H1 (cell line): ENCODE results near the gene PDE4D. TPM values are rescaled to one million over a fixed set of nuclear protein-coding genes. Genes with fewer than 3 reads are reported as not detected.
A peak's percentile ranks its signal among the peaks of the same experiment; 100 is the strongest.

Source experiments
- CTCF ChIA-PET: fragments of 300-600 bp; sonication (Branson Sonifier 250); formaldehyde crosslinking; loops from one replicate; lab custom pipeline; 2021; ENCODE audit not compliant: partially characterized antibody; lab: Charles Lee
- POLR2A ChIA-PET: fragments of 300-600 bp; sonication (Branson Sonifier 250); formaldehyde crosslinking; loops from one replicate; lab custom pipeline; 2021; ENCODE audit warnings: inconsistent platforms; ENCODE audit not compliant: partially characterized antibody; lab: Charles Lee
- DNase-seq, 2 experiments: peaks; one replicate each; pipeline versions ENCODE4 v3.0.0 to v3.0.0-alpha.2; 2010 to 2022; ENCODE audit warnings: low spot score in 2 of 2, low read depth in 1 of 2, mixed read lengths in 1 of 2
- FAIRE-seq: peaks from 2 replicates; lab custom pipeline; 2011; peaks lifted over from hg19 to GRCh38; lab: Jason Lieb, UNC
- H2AFZ ChIP-seq: 2 replicates; pipeline ENCODE4 v1.8.1; 2012; ENCODE audit warnings: low read length, inconsistent platforms
- H2AK5ac ChIP-seq: 2 replicates; pipeline ENCODE4 v1.6.1; 2013; ENCODE audit warnings: low read depth, low read length
- H2BK120ac ChIP-seq: replicated peaks from 2 replicates; pipeline ENCODE3; 2013; ENCODE audit warnings: low read depth, low read length, inconsistent platforms
- H2BK12ac ChIP-seq: 2 replicates; pipeline ENCODE4 v1.6.1; 2013; ENCODE audit warnings: low read depth, low read length
- H2BK15ac ChIP-seq: 2 replicates; pipeline ENCODE4 v1.6.1; 2013; ENCODE audit warnings: low read length
- H2BK20ac ChIP-seq: 2 replicates; pipeline ENCODE4 v1.6.1; 2013; ENCODE audit warnings: low read length
- H2BK5ac ChIP-seq: 2 replicates; pipeline ENCODE4 v1.6.1; 2013; ENCODE audit warnings: low read depth, low read length
- H3K14ac ChIP-seq: 2 replicates; pipeline ENCODE4 v1.6.1; 2013; ENCODE audit warnings: inconsistent platforms; ENCODE audit not compliant: insufficient read length
- H3K18ac ChIP-seq: 2 replicates; pipeline ENCODE4 v1.6.1; 2013; ENCODE audit warnings: low read length; ENCODE audit errors: extremely low read depth
- H3K23ac ChIP-seq: 2 replicates; pipeline ENCODE4 v1.6.1; 2013; ENCODE audit warnings: inconsistent platforms; ENCODE audit not compliant: insufficient read length
- H3K23me2 ChIP-seq: 2 replicates; pipeline ENCODE4 v1.6.1; 2013; ENCODE audit warnings: low read depth, low read length
- H3K27ac ChIP-seq: 2 replicates; pipeline ENCODE4 v1.6.1; 2011; ENCODE audit warnings: low read depth, low read length, inconsistent platforms
- H3K27me3 ChIP-seq, 4 experiments: replicated peaks in 1 of 4; 1 replicate in 1 of 4; 2 replicates in 3 of 4; pipeline versions ENCODE4 v1.6.1 to v1.8.1; 2011 to 2013; ENCODE audit warnings: low read length in 3 of 4, mild to moderate bottlenecking in 3 of 4, inconsistent platforms in 2 of 4, mixed read lengths in 2 of 4, moderate library complexity in 1 of 4; ENCODE audit not compliant: control insufficient read depth in 3 of 4, insufficient read depth in 3 of 4; ENCODE audit errors: extremely low read depth in 1 of 4
- H3K36me3 ChIP-seq, 4 experiments: 2 replicates each; pipeline versions ENCODE4 v1.6.1 to v1.8.1; 2011 to 2013; ENCODE audit warnings: mild to moderate bottlenecking in 4 of 4, low read length in 3 of 4, moderate library complexity in 2 of 4, control low read depth in 1 of 4, inconsistent platforms in 1 of 4; ENCODE audit not compliant: insufficient read depth in 4 of 4, control insufficient read depth in 2 of 4
- H3K4ac ChIP-seq: replicated peaks from 2 replicates; pipeline ENCODE3; 2013; ENCODE audit warnings: low read length, low read depth, mixed read lengths, inconsistent platforms; ENCODE audit not compliant: insufficient read length
- H3K4me1 ChIP-seq, 4 experiments: replicated peaks in 1 of 4; 1 replicate in 1 of 4; 2 replicates in 3 of 4; pipeline versions ENCODE4 v1.6.1 to v1.8.1; 2011 to 2013; ENCODE audit warnings: low read length in 3 of 4, inconsistent platforms in 2 of 4, mixed read lengths in 1 of 4; ENCODE audit not compliant: insufficient read depth in 4 of 4, control insufficient read depth in 3 of 4
- H3K4me2 ChIP-seq, 2 experiments: 2 replicates each; pipeline versions ENCODE4 v1.6.1 to v1.8.1; 2011 to 2013; ENCODE audit warnings: low read depth in 2 of 2, low read length in 2 of 2, control low read depth in 1 of 2, inconsistent platforms in 1 of 2, mild to moderate bottlenecking in 1 of 2; ENCODE audit not compliant: insufficient read depth in 1 of 2
- H3K4me3 ChIP-seq, 4 experiments: fragments of 200-600, 300-600 bp in 1 of 4; sonication (generic), shearing (Covaris generic), sonication (Bioruptor Twin) in 1 of 4; 2 replicates each; pipeline versions ENCODE4 v1.5.1 to v1.8.1; 2011 to 2016; ENCODE audit warnings: low read length in 4 of 4, low read depth in 3 of 4, control low read depth in 2 of 4, inconsistent platforms in 2 of 4, mild to moderate bottlenecking in 2 of 4, mixed read lengths in 1 of 4, moderate library complexity in 1 of 4; ENCODE audit not compliant: insufficient read depth in 2 of 4; ENCODE audit errors: extremely low read depth in 1 of 4
- H3K56ac ChIP-seq: replicated peaks from 2 replicates; pipeline ENCODE3; 2013; ENCODE audit warnings: low read depth, mild to moderate bottlenecking, mixed read lengths, low read length, inconsistent platforms; ENCODE audit not compliant: insufficient read length
- H3K79me1 ChIP-seq: 2 replicates; pipeline ENCODE4 v1.6.1; 2013; ENCODE audit warnings: low read depth, low read length, control low read depth
- H3K79me2 ChIP-seq, 2 experiments: 2 replicates each; pipeline versions ENCODE4 v1.6.1 to v1.8.1; 2012 to 2013; ENCODE audit warnings: low read length in 2 of 2, mild to moderate bottlenecking in 2 of 2, inconsistent platforms in 1 of 2; ENCODE audit not compliant: insufficient read depth in 2 of 2, control insufficient read depth in 1 of 2
- H3K9ac ChIP-seq, 4 experiments: replicated peaks in 1 of 4; 1 replicate in 1 of 4; 2 replicates in 3 of 4; pipeline versions ENCODE4 v1.6.1 to v1.8.1; 2011 to 2013; ENCODE audit warnings: low read depth in 3 of 4, low read length in 3 of 4, control low read depth in 2 of 4, mild to moderate bottlenecking in 2 of 4, moderate library complexity in 2 of 4, inconsistent platforms in 1 of 4; ENCODE audit errors: extremely low read depth in 1 of 4
- H3K9me3 ChIP-seq, 2 experiments: 2 replicates each; pipeline versions ENCODE4 v1.6.1 to v1.8.1; 2012 to 2013; ENCODE audit warnings: mild to moderate bottlenecking in 2 of 2, moderate library complexity in 2 of 2, control low read depth in 1 of 2, inconsistent platforms in 1 of 2, low read depth in 1 of 2, low read length in 1 of 2, mixed read lengths in 1 of 2; ENCODE audit not compliant: insufficient read depth in 2 of 2
- H4K20me1 ChIP-seq, 2 experiments: replicated peaks in 1 of 2; 2 replicates each; pipeline versions ENCODE3 to v1.8.1; 2011 to 2013; ENCODE audit warnings: inconsistent platforms in 2 of 2, low read length in 2 of 2, mild to moderate bottlenecking in 1 of 2; ENCODE audit not compliant: insufficient read depth in 2 of 2, control insufficient read depth in 1 of 2
- H4K5ac ChIP-seq: 2 replicates; pipeline ENCODE4 v1.6.1; 2013; ENCODE audit warnings: low read length, low read depth, mixed read lengths, inconsistent platforms; ENCODE audit not compliant: insufficient read length
- H4K8ac ChIP-seq: 2 replicates; pipeline ENCODE4 v1.8.0; 2013; ENCODE audit warnings: mild to moderate bottlenecking, moderate library complexity, low read length, inconsistent platforms; ENCODE audit not compliant: insufficient read depth; ENCODE audit errors: extremely low read depth
- H4K91ac ChIP-seq: replicated peaks from 2 replicates; pipeline ENCODE3; 2013; ENCODE audit warnings: low read length, mixed read lengths, inconsistent platforms; ENCODE audit not compliant: insufficient read length
- CHD1 ChIP-seq: IDR thresholded peaks from 2 replicates; pipeline ENCODE4 v1.6.1; 2012; ENCODE audit warnings: low read depth, low read length, improper control_type of control experiment
- FOSL1 ChIP-seq: IDR thresholded peaks from 2 replicates; pipeline ENCODE4 v1.6.1; 2011; ENCODE audit warnings: mild to moderate bottlenecking, low read depth, low read length, moderate library complexity; ENCODE audit not compliant: insufficient read depth
- NRF1 ChIP-seq: IDR thresholded peaks from 2 replicates; pipeline ENCODE4 v1.6.1; 2011; ENCODE audit warnings: mild to moderate bottlenecking, low read depth, low read length, improper control_type of control experiment
- POLR2A ChIP-seq, 2 experiments: IDR thresholded peaks; 1 replicate in 1 of 2; 2 replicates in 1 of 2; pipeline ENCODE4 v1.6.1; 2011; ENCODE audit warnings: low read depth in 2 of 2, low read length in 2 of 2, mild to moderate bottlenecking in 2 of 2; ENCODE audit errors: control extremely low read depth in 1 of 2
- POLR2AphosphoS5 ChIP-seq: IDR thresholded peaks from 2 replicates; pipeline ENCODE4 v1.6.1; 2011; ENCODE audit warnings: low read depth, low read length
- SP1 ChIP-seq: IDR thresholded peaks from 2 replicates; pipeline ENCODE4 v1.6.1; 2011; ENCODE audit warnings: low read depth, low read length
- SRF ChIP-seq: IDR thresholded peaks from 2 replicates; pipeline ENCODE4 v1.6.1; 2011; ENCODE audit warnings: mild to moderate bottlenecking, low read depth, low read length, moderate library complexity
- TCF12 ChIP-seq: IDR thresholded peaks from 2 replicates; pipeline ENCODE4 v1.6.1; 2011; ENCODE audit warnings: low read depth, mild to moderate bottlenecking, low read length
- TEAD4 ChIP-seq: IDR thresholded peaks from 2 replicates; pipeline ENCODE4 v1.6.1; 2012; ENCODE audit warnings: low read depth, low read length, inconsistent platforms, mixed read lengths
- YY1 ChIP-seq: IDR thresholded peaks from 2 replicates; pipeline ENCODE4 v1.6.1; 2011; ENCODE audit warnings: low read depth, mild to moderate bottlenecking, low read length
- WGBS, 2 experiments: shearing (Covaris generic) in 1 of 2; methylation state at CpG; one replicate each; pipeline versions ENCODE4 v1.1.6 to v1.1.7; 2013 to 2015; ENCODE audit warnings: low lambda C conversion rate in 2 of 2, mixed read lengths in 2 of 2, inconsistent platforms in 1 of 2, low coverage in 1 of 2, missing lambda C conversion rate in 1 of 2; ENCODE audit not compliant: insufficient replicate concordance in 2 of 2, insufficient coverage in 1 of 2, insufficient read length in 1 of 2; ENCODE audit errors: extremely low coverage in 1 of 2, missing lambda C conversion rate in 1 of 2; 5-methylcytosine and 5-hydroxymethylcytosine counted together
- polyA plus RNA-seq, 7 experiments: library from polyadenylated mRNA; depleted of rRNA in 3 of 7; stranded (reverse) in 5 of 7; unstranded in 2 of 7; fragments of >200 nt in 5 of 7; fragments of 200-250 nt in 2 of 7; gene quantifications; 1 replicate in 5 of 7; 2 replicates in 1 of 7; 4 replicates in 1 of 7; pipeline versions ENCODE4 v1.2.1 to v1.2.3, GENCODE V29; 2011 to 2013; ENCODE audit warnings: missing spikeins in 2 of 7, mixed read lengths in 2 of 7
- total RNA-seq: library from RNA; stranded (reverse); fragmentation: NEBNext Ultra II Directional; extraction: Animal tissue kit (Norgen Biotek cat#: 25700); gene quantifications from 2 replicates; pipeline ENCODE4 v1.2.1, GENCODE V29; 2021

The PDE4D gene
- total and polyA plus RNA-seq, 2 of the 8 experiments (the other 6 are each of a cell fraction or from before 2014, with no cell fraction given), result 2.3 to 3.7 TPM

DNA sequence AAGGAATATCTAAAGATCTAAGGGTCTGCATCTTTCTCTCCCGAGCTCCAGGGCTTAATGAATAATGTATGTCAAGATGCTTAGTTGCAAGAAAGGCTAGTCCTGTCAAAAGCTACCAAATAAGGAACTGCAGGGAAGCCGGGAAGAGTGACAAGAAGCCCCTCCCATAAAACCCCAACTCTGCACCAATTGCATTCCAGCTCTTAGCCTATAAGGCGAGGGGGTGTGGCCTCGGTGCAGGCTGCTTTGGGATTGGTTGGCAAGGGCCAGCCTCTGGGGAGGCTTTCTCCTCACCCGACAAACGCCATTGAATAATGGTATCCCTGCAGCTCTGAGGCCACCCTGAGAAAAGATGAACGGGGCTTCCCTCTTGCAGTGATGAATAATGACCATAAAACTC, 893.7 kb downstream of the PDE4D start:
- H3K56ac ChIP-seq, result no peak overlapping the region
- no peaks in the 10 kb centered on the region; a peak in 1 of 4 replicates for H3K9me3 ChIP-seq
- peak; percentile 73 for FAIRE-seq
- no peaks in the 10 kb centered on the region for H4K20me1 ChIP-seq
- H3K4me3 ChIP-seq, result no peak overlapping the region
- H3K9ac ChIP-seq, result no peak overlapping the region
- H2BK12ac ChIP-seq, result no peak overlapping the region
- peaks cover 2 to 14% (median 10%) of the 10 kb centered on the region in 4 experiments; a peak in 6 of 7 replicates for H3K4me1 ChIP-seq
- H3K14ac ChIP-seq, result no peak overlapping the region
- no peak overlapping the region for H2BK120ac ChIP-seq
- H3K23me2 ChIP-seq, result no peaks in the 10 kb centered on the region
- no peak overlapping the region for H2AFZ ChIP-seq
- H3K27me3 ChIP-seq, result no peaks in the 10 kb centered on the region
- H4K5ac ChIP-seq, result no peak overlapping the region
- 87% methylated on average over 7 of the region's 7 CpGs; no CpG with 5 or more reads in 1 of the 2 experiments for WGBS, 2 experiments
- H2BK15ac ChIP-seq, result no peak overlapping the region
- no peak overlapping the region for H3K4me2 ChIP-seq
- H3K79me2 ChIP-seq, result no peaks in the 10 kb centered on the region
- TF ChIP-seq SRF, result peak; percentile 92
- TF ChIP-seq POLR2A (IDR thresholded peaks at IDR 0.05; ENCODE audit: control extremely low read depth in 1 of 2, low read depth in 2 of 2, low read length in 2 of 2), result 0 out of 3 replicates have a peak, but pooled peaks of 1 of the 2 experiments have one; percentile 28
- peak; percentile 55; the same call in 1 of the 2 replicates for TF ChIP-seq SP1
- 0 out of 2 replicates have a peak, but pooled peaks have one; percentile 16 for TF ChIP-seq TEAD4
- TF ChIP-seq TCF12, result no peak
- no peak for TF ChIP-seq POLR2AphosphoS5
- TF ChIP-seq FOSL1, result no peak
- TF ChIP-seq CHD1, result no peak
- peak; percentile 52; the same call in 1 of the 2 replicates for TF ChIP-seq YY1
- no peak for TF ChIP-seq NRF1
- ChIA-PET CTCF (interaction anchor here (0.9 to 14.8 kb wide), 6 partner anchors 8 to 114 kb away, joined by 3 to 206 read pairs (median 4); no protein-coding TSS in a partner anchor), POLR2A (interaction anchor here (0.7 to 0.9 kb wide), 2 partner anchors 14 to 127 kb away, joined by 3 read pairs; no protein-coding TSS in a partner anchor)
- no peak overlapping the region for H3K18ac ChIP-seq
- H4K91ac ChIP-seq, result no peak overlapping the region
- H3K23ac ChIP-seq, result no peak overlapping the region
- DNase-seq, result peak in 1 of 2 experiments; percentile 61
- H3K79me1 ChIP-seq, result no peaks in the 10 kb centered on the region
- H2BK5ac ChIP-seq, result no peak overlapping the region
- no peak overlapping the region for H3K4ac ChIP-seq
- no peak overlapping the region for H3K27ac ChIP-seq
- H2BK20ac ChIP-seq, result no peak overlapping the region
- no peak overlapping the region for H2AK5ac ChIP-seq
- H4K8ac ChIP-seq, result no peak overlapping the region
- no peaks in the 10 kb centered on the region for H3K36me3 ChIP-seq
